Measurements from ENCODE around the gene ROMO1. TPM values are rescaled to one million over a fixed set of nuclear protein-coding genes. Genes with fewer than 3 reads are reported as not detected.
"Not testable (repeated sequence)": the region's sequence is repeated elsewhere in the genome, so short reads cannot be mapped to it uniquely, and the experiment has no call there.

The ROMO1 gene
- total RNA-seq, 1 donor = 124 TPM

DNA sequence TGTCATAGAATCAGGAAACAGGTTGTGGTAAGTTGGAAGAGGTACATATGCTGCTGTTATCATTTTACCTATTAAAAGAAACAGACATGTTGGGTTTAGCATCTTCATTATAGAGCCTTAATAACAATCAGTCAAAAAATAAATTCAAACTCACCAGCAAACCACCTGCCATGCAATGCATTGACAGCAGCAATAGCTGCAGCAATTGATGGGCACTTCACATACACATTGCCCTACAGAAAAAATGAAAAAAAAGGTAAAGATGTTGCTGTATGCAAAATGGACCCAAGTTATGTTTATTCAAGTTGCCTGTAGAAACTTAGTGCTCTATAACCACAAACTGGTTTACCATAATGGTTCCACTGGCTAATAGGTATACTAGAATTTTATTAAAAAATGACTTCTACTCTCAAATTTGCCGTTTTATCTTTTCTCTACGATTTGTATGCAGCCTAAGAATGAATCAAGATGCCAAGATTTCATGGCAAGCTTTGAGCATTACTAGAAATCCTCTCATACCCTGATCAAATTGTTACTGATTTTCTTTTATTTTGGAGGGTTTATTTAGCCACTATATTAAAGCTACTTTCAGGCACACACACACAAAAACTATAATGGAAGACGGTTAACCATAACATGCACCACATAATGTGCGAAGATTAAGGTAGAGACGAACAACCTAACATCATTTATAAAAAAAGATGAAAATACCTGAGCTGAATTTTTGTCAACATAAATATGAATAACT lies 5.5 kb downstream of the ROMO1 start:
- peaks cover 44% of the 10 kb centered on the region for H4K20me1 ChIP-seq (ENCODE audit: insufficient read depth, low read length)
- peaks cover 41% of the 10 kb centered on the region for H3K79me2 ChIP-seq (ENCODE audit: insufficient read depth, low read length)
- peaks cover 20% of the 10 kb centered on the region for H3K4me1 ChIP-seq (ENCODE audit: insufficient read depth, low read length)
- H3K36me3 ChIP-seq (ENCODE audit: insufficient read depth, low read length) = peaks cover 81% of the 10 kb centered on the region
- no peak overlapping the region for H3K4me3 ChIP-seq (ENCODE audit: insufficient read depth, low read length)
- TF ChIP-seq, protein P1, sequence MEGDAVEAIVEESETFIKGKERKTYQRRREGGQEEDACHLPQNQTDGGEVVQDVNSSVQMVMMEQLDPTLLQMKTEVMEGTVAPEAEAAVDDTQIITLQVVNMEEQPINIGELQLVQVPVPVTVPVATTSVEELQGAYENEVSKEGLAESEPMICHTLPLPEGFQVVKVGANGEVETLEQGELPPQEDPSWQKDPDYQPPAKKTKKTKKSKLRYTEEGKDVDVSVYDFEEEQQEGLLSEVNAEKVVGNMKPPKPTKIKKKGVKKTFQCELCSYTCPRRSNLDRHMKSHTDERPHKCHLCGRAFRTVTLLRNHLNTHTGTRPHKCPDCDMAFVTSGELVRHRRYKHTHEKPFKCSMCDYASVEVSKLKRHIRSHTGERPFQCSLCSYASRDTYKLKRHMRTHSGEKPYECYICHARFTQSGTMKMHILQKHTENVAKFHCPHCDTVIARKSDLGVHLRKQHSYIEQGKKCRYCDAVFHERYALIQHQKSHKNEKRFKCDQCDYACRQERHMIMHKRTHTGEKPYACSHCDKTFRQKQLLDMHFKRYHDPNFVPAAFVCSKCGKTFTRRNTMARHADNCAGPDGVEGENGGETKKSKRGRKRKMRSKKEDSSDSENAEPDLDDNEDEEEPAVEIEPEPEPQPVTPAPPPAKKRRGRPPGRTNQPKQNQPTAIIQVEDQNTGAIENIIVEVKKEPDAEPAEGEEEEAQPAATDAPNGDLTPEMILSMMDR (IDR thresholded peaks at IDR 0.05; ENCODE audit: extremely low read depth, low read depth, low read length) = no peak
- H3K4me2 ChIP-seq (ENCODE audit: insufficient read depth, low read length) = no peak overlapping the region
- no peak for DNase-seq (ENCODE audit: insufficient read length, low spot score, missing footprints)
- H3K27me3 ChIP-seq (ENCODE audit: insufficient read depth, low read length) = no peaks in the 10 kb centered on the region
- no peaks in the 10 kb centered on the region for H3K9me3 ChIP-seq (ENCODE audit: low read depth, low read length)
- H3K27ac ChIP-seq (ENCODE audit: low read depth, low read length) = no peak overlapping the region
- H2AFZ ChIP-seq (ENCODE audit: low read length) = no peak overlapping the region

DNA sequence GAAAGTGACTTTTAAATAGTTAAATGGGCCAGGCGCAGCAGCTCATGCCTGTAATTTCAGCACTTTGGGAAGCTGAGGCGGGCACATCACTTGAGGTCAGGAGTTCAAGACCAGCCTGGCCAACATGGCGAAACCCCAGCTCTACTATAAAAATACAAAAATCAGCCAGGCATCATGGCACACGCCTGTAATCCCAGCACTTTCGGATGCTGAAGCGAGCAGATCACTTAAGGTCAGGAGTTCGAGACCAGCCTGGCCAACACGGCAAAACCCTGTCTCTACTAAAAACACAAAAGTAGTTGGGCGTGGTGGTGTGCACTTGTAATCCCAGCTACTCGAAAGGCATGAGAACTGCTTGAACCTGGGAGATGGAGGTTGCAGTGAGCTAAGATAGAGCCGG lies 6.7 kb downstream of the ROMO1 start:
- not testable (repeated sequence) for H3K4me3 ChIP-seq (ENCODE audit: insufficient read depth, low read length); H2AFZ ChIP-seq (ENCODE audit: low read length); DNase-seq (ENCODE audit: insufficient read length, low spot score, missing footprints); H3K4me2 ChIP-seq (ENCODE audit: insufficient read depth, low read length); H3K9me3 ChIP-seq (ENCODE audit: low read depth, low read length); H3K27me3 ChIP-seq (ENCODE audit: insufficient read depth, low read length)
- H3K27ac ChIP-seq (ENCODE audit: low read depth, low read length) = peak overlapping the region; percentile 30
- H4K20me1 ChIP-seq (ENCODE audit: insufficient read depth, low read length) = peaks cover 56% of the 10 kb centered on the region
- H3K36me3 ChIP-seq (ENCODE audit: insufficient read depth, low read length) = peaks cover 93% of the 10 kb centered on the region
- peaks cover 49% of the 10 kb centered on the region for H3K79me2 ChIP-seq (ENCODE audit: insufficient read depth, low read length)
- peaks cover 18% of the 10 kb centered on the region for H3K4me1 ChIP-seq (ENCODE audit: insufficient read depth, low read length)

DNA sequence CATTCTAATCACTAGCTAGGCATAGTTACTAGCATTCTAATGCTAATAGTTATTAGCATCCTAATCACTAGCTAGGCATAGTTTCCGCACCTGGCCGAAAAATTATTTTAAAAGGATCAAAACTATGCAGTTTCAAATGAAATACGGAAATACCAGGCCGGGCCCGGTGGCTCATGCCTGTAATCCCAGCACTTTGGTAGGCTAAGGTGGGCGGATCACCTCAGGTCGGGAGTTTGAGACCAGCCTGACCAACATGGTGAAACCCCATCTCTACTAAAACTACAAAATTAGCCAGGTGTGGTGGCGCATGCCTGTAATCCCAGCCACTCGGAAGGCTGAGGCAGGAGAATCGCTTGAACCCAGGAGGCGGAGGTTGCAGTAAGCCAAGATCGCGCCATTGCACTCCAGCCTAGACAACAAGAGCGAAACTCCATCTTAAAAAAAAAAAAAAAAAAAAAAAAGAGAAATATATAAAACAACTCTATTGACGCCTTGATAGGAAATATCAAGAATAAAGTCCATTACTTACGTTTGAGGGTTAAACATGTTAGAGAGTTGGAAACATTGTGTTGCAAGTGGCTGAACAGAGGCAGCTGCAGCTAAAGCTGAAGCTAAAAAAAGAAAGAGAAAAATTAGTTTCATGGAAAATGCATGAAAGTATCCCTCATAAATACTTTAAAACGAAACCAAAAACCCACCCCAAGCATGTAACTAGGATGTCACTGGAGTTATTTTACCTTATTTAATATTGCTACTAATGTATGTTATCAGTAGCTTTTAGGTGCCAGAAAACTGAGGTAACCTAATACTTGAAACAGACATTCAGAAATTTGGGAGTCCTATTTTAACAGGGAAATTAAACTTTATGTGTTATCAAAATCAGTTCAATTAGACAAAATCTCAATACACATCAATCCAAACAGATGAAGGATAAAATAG lies 7.7 kb downstream of the ROMO1 start:
- not testable (repeated sequence) for H3K4me2 ChIP-seq (ENCODE audit: insufficient read depth, low read length); H2AFZ ChIP-seq (ENCODE audit: low read length); H3K27ac ChIP-seq (ENCODE audit: low read depth, low read length); H3K27me3 ChIP-seq (ENCODE audit: insufficient read depth, low read length); DNase-seq (ENCODE audit: insufficient read length, low spot score, missing footprints); H3K9me3 ChIP-seq (ENCODE audit: low read depth, low read length); H3K4me3 ChIP-seq (ENCODE audit: insufficient read depth, low read length)
- Histone ChIP-seq H3K36me3 (ENCODE audit: insufficient read depth, low read length) (peaks cover 99% of the 10 kb centered on the region), H3K4me1 (ENCODE audit: insufficient read depth, low read length) (peaks cover 22% of the 10 kb centered on the region), H3K79me2 (ENCODE audit: insufficient read depth, low read length) (peaks cover 55% of the 10 kb centered on the region), H4K20me1 (ENCODE audit: insufficient read depth, low read length) (peaks cover 65% of the 10 kb centered on the region)

DNA sequence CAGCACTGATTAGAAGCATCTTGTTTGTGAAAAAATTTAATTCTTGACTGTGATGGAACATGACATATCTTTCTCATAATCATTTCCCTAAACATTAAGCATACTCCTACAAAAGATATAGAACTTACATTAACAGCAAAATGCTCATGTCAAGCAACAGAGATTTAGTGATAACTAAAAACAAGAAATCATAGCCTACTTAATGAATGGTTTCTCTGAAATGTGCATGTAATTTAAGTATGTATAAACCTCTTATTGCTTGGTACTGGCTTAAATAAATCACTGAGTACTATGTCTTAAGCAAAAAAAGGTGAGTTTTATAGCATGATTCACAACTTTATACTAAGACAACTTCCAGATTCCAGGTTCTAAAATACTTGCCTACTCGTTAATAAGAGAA lies 9.3 kb downstream of the ROMO1 start:
- Histone ChIP-seq H2AFZ (ENCODE audit: low read length) (no peak overlapping the region), H3K36me3 (ENCODE audit: insufficient read depth, low read length) (peaks cover 97% of the 10 kb centered on the region), H3K4me3 (ENCODE audit: insufficient read depth, low read length) (no peak overlapping the region), H3K27me3 (ENCODE audit: insufficient read depth, low read length) (no peaks in the 10 kb centered on the region), H3K27ac (ENCODE audit: low read depth, low read length) (no peak overlapping the region), H3K79me2 (ENCODE audit: insufficient read depth, low read length) (peaks cover 70% of the 10 kb centered on the region), H3K9me3 (ENCODE audit: low read depth, low read length) (no peaks in the 10 kb centered on the region), H4K20me1 (ENCODE audit: insufficient read depth, low read length) (peaks cover 68% of the 10 kb centered on the region), H3K4me2 (ENCODE audit: insufficient read depth, low read length) (no peak overlapping the region), H3K4me1 (ENCODE audit: insufficient read depth, low read length) (peaks cover 19% of the 10 kb centered on the region)
- DNase-seq (ENCODE audit: insufficient read length, low spot score, missing footprints) = no peak
- TF ChIP-seq, protein P1 (IDR thresholded peaks at IDR 0.05; ENCODE audit: extremely low read depth, low read depth, low read length) = no peak

All from osteoblast (primary cell).